Sigmoid colon (tissue), 7 donors: ENCODE data around the gene NCKAP5L. TPM values are rescaled to one million over a fixed set of nuclear protein-coding genes. Genes with fewer than 3 reads are reported as not detected.

ENCODE experiments used
- DNase-seq: peaks from one replicate; pipeline ENCODE4 v3.0.0-alpha.2; 2019
- H3K27ac ChIP-seq, 4 donors: fragments of 200-600 bp; sonication (generic); one replicate each; pipeline ENCODE4 v1.5.1; 2016 to 2019; ENCODE audit warnings: mild to moderate bottlenecking in 1 of 4
- H3K27me3 ChIP-seq, 3 donors: fragments of 200-600 bp; sonication (generic); one replicate each; pipeline ENCODE4 v1.5.1; 2019; ENCODE audit warnings: mild to moderate bottlenecking in 1 of 3
- H3K36me3 ChIP-seq, 4 donors: fragments of 200-600 bp; sonication (generic); one replicate each; pipeline ENCODE4 v1.5.1; 2016 to 2019
- H3K4me1 ChIP-seq, 4 donors: fragments of 200-600 bp; sonication (generic); one replicate each; pipeline ENCODE4 v1.5.1; 2017 to 2019
- H3K4me3 ChIP-seq, 4 donors: fragments of 200-600 bp; sonication (generic); one replicate each; pipeline ENCODE4 v1.5.1; 2017 to 2019; ENCODE audit warnings: mild to moderate bottlenecking in 2 of 4, moderate library complexity in 1 of 4
- H3K9me3 ChIP-seq, 4 donors: fragments of 200-600 bp in 3 of 4; sonication (generic) in 3 of 4; one replicate each; pipeline versions ENCODE4 v1.5.1 to v1.6.1; 2013 to 2019
- CTCF ChIP-seq, 4 experiments: fragments of 450-650 bp in 3 of 4; fragments of 200-600 bp in 1 of 4; IDR thresholded peaks; one replicate each; pipeline ENCODE4 v1.5.1; 2016 to 2019; ENCODE audit warnings: antibody characterized with exemption in 4 of 4, mild to moderate bottlenecking in 3 of 4, moderate library complexity in 2 of 4
- EP300 ChIP-seq, 4 donors: sonication (generic); formaldehyde crosslinking; IDR thresholded peaks; one replicate each; pipeline ENCODE4 v1.6.1; 2017; ENCODE audit warnings: antibody characterized with exemption in 4 of 4
- POLR2A ChIP-seq, 2 donors: fragments of 450-650 bp; IDR thresholded peaks; one replicate each; pipeline ENCODE4 v1.6.1; 2016; ENCODE audit warnings: antibody characterized with exemption in 2 of 2, mild to moderate bottlenecking in 2 of 2, moderate library complexity in 2 of 2
- POLR2AphosphoS5 ChIP-seq, 4 donors: sonication (generic); formaldehyde crosslinking; IDR thresholded peaks; one replicate each; pipeline ENCODE4 v1.6.1; 2017; ENCODE audit warnings: antibody characterized with exemption in 4 of 4
- WGBS, 2 donors: extraction: QIAGEN DNeasy Blood & Tissue Kit; methylation state at CpG; one replicate each; pipeline ENCODE4 v1.1.7; 2013; 5-methylcytosine and 5-hydroxymethylcytosine counted together
- intact Hi-C: fragments of 100-400 bp; cut with DNase I; formaldehyde crosslinking; loops from one replicate; pipeline ENCODE4 v1.15.1; 2023
- polyA plus RNA-seq, 3 donors: library from polyadenylated mRNA; stranded (reverse); fragments of 200-250 nt; gene quantifications; one replicate each; pipeline ENCODE4 v1.2.3, GENCODE V29; 2013
- total RNA-seq, 4 donors: library from RNA; depleted of rRNA; stranded (reverse); fragments of >200 nt; gene quantifications; one replicate each; pipeline ENCODE4 v1.1.0, GENCODE V29; 2016
- donor health status: healthy with polysubstance abuse.
- donor health status: Bipolar disorder and iron deficiency.
- donor health status: healthy.

The NCKAP5L gene
- total and polyA plus RNA-seq, 7 donors = 0.92 to 23.3 (median 10.0) TPM

GRCh38 chr12:49803693-49804450, 24.3 kb downstream of the NCKAP5L start:
- Histone ChIP-seq H3K4me3 (no peak overlapping the region), H3K4me1 (peaks cover 0 to 14% (median 9%) of the 10 kb centered on the region in 4 donors), H3K36me3 (peaks cover 26 to 75% (median 40%) of the 10 kb centered on the region in 4 donors), H3K27ac (no peak overlapping the region), H3K27me3 (no peaks in the 10 kb centered on the region), H3K9me3 (no peaks in the 10 kb centered on the region)
- intact Hi-C loops = no loop called here
- 57 to 88% methylated on average over 12 of the region's 12 CpGs for WGBS, 2 donors
- TF ChIP-seq CTCF (IDR thresholded peaks at IDR 0.05) (no peak), EP300 (IDR thresholded peaks at IDR 0.05) (no peak), POLR2A (IDR thresholded peaks at IDR 0.05) (no peak), POLR2AphosphoS5 (IDR thresholded peaks at IDR 0.05) (no peak)
- peak; percentile 41 for DNase-seq

GRCh38 chr12:49801141-49802063, 26.8 kb downstream of the NCKAP5L start:
- Histone ChIP-seq H3K9me3 (no peaks in the 10 kb centered on the region), H3K27me3 (no peaks in the 10 kb centered on the region), H3K4me3 (no peak overlapping the region), H3K27ac (no peak overlapping the region), H3K4me1 (no peaks in the 10 kb centered on the region), H3K36me3 (peaks cover 26 to 98% (median 52%) of the 10 kb centered on the region in 4 donors)
- peak; percentile 57 for DNase-seq
- intact Hi-C loops = no loop called here
- no peak for TF ChIP-seq POLR2A (IDR thresholded peaks at IDR 0.05)
- no peak for TF ChIP-seq POLR2AphosphoS5 (IDR thresholded peaks at IDR 0.05)
- no peak for TF ChIP-seq CTCF (IDR thresholded peaks at IDR 0.05)
- no peak for TF ChIP-seq EP300 (IDR thresholded peaks at IDR 0.05)
- 84 to 91% methylated on average over 17 of the region's 17 CpGs for WGBS, 2 donors

- no peaks in the 10 kb centered on the region for H3K27me3 ChIP-seq
- peak; percentile 51 for DNase-seq
- H3K36me3 ChIP-seq = peaks cover 22 to 94% (median 55%) of the 10 kb centered on the region in 4 donors
- H3K4me1 ChIP-seq = no peaks in the 10 kb centered on the region
- WGBS, 2 donors = 90 to 92% methylated on average over 11 of the region's 11 CpGs
- H3K9me3 ChIP-seq = no peaks in the 10 kb centered on the region
- intact Hi-C loops = no loop called here
- no peak overlapping the region for H3K4me3 ChIP-seq
- no peak overlapping the region for H3K27ac ChIP-seq
- TF ChIP-seq POLR2AphosphoS5 (IDR thresholded peaks at IDR 0.05) (no peak), EP300 (IDR thresholded peaks at IDR 0.05) (no peak), CTCF (IDR thresholded peaks at IDR 0.05) (no peak), POLR2A (IDR thresholded peaks at IDR 0.05) (no peak)
These were observed 27.6 kb downstream of the NCKAP5L start for GRCh38 chr12:49800421-49801140.

- intact Hi-C loops = no loop called here
- no peaks in the 10 kb centered on the region for H3K9me3 ChIP-seq
- no peak for DNase-seq
- no peak for TF ChIP-seq POLR2A (IDR thresholded peaks at IDR 0.05)
- TF ChIP-seq POLR2AphosphoS5 (IDR thresholded peaks at IDR 0.05) = no peak
- no peak for TF ChIP-seq CTCF (IDR thresholded peaks at IDR 0.05)
- no peak for TF ChIP-seq EP300 (IDR thresholded peaks at IDR 0.05)
- peaks cover 8 to 84% (median 43%) of the 10 kb centered on the region in 4 donors for H3K36me3 ChIP-seq
- WGBS, 2 donors = 86 to 89% methylated on average over 2 of the region's 2 CpGs
- H3K27ac ChIP-seq = no peak overlapping the region
- no peaks in the 10 kb centered on the region for H3K27me3 ChIP-seq
- no peak overlapping the region for H3K4me3 ChIP-seq
- H3K4me1 ChIP-seq = no peaks in the 10 kb centered on the region
These were observed 29.3 kb downstream of the NCKAP5L start for GRCh38 chr12:49798934-49799333.
